ENCODE results near the gene HPS6.

DNA sequence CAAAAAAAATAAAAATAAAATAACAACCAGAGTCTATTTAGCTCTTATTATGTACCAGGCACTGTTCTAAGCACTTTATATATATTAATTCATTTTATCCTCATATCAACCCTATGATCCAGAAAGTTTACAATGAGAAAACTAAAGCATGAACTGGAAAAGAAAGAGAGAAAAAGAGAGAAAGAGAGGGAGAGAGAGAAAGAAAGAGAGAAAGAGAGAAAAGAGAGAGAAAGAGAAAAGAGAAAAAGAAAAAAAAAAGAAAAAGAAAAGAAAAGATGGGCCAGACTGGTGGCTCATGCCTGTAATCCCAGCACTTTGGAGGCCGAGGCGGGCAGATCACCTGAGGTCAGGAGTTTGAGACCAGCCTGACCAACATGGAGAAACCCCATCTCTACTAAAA lies 19.1 kb upstream of the HPS6 start:
- no peak for TF ChIP-seq GATA2 (IDR thresholded peaks at IDR 0.05; ENCODE audit: low read depth, low read length)
- no peak for TF ChIP-seq GATA3 (IDR thresholded peaks at IDR 0.05; ENCODE audit: low read depth, low read length)
